Bronchial epithelial cell (primary cell): ENCODE results near the gene TTC7B. TPM values are rescaled to one million over a fixed set of nuclear protein-coding genes. Genes with fewer than 3 reads are reported as not detected.

Source experiments
- DNase-seq: peaks from one replicate; pipeline ENCODE4 v3.0.0-alpha.2; 2010; ENCODE audit warnings: low read depth
- FAIRE-seq: peaks from 2 replicates; lab custom pipeline; 2011; peaks lifted over from hg19 to GRCh38; lab: Jason Lieb, UNC
- H3K27me3 ChIP-seq: 2 replicates; pipeline ENCODE4 v1.5.1; 2011; ENCODE audit warnings: low read length; ENCODE audit not compliant: control insufficient read depth, insufficient read depth
- H3K36me3 ChIP-seq: 2 replicates; pipeline ENCODE4 v1.5.1; 2011; ENCODE audit warnings: low read length; ENCODE audit not compliant: control insufficient read depth, insufficient read depth
- H3K4me3 ChIP-seq: 2 replicates; pipeline ENCODE4 v1.5.1; 2011; ENCODE audit warnings: mild to moderate bottlenecking, low read depth, low read length, control low read depth
- CTCF ChIP-seq: IDR thresholded peaks from 2 replicates; pipeline ENCODE4 v1.5.1; 2011; ENCODE audit warnings: mild to moderate bottlenecking, moderate library complexity, low read length, control low read depth, inconsistent platforms; ENCODE audit not compliant: insufficient read depth, severe bottlenecking
- total RNA-seq: library from RNA; depleted of rRNA; stranded (reverse); fragments of >200 nt; gene quantifications from 2 replicates; pipeline ENCODE4 v1.2.1, GENCODE V29; 2014

TTC7B gene
- total RNA-seq, 1 donor from 2014 or later: 2.9 TPM

- no peak for TF ChIP-seq CTCF
- Histone ChIP-seq H3K4me3 (no peak overlapping the region), H3K27me3 (no peaks in the 10 kb centered on the region), H3K36me3 (no peaks in the 10 kb centered on the region)
- FAIRE-seq (no peak), DNase-seq (no peak)
Measured at GRCh38 chr14:90691627-90692026, 124.6 kb downstream of the TTC7B start.

- H3K27me3 ChIP-seq: no peaks in the 10 kb centered on the region
- no peaks in the 10 kb centered on the region for H3K36me3 ChIP-seq
- no peak for TF ChIP-seq CTCF
- no peak overlapping the region for H3K4me3 ChIP-seq
- FAIRE-seq (no peak), DNase-seq (no peak)
Measured at GRCh38 chr14:90687680-90688079, 128.6 kb downstream of the TTC7B start.

GRCh38 chr14:90682615-90683014, 133.6 kb downstream of the TTC7B start:
- no peak for FAIRE-seq
- H3K4me3 ChIP-seq: no peak overlapping the region
- no peak for TF ChIP-seq CTCF
- DNase-seq: no peak
- H3K36me3 ChIP-seq: no peaks in the 10 kb centered on the region
- H3K27me3 ChIP-seq: no peaks in the 10 kb centered on the region

GRCh38 chr14:90681929-90682328, 134.3 kb downstream of the TTC7B start:
- peak; percentile 98 for DNase-seq
- Histone ChIP-seq H3K36me3 (no peaks in the 10 kb centered on the region), H3K4me3 (no peak overlapping the region), H3K27me3 (no peaks in the 10 kb centered on the region)
- no peak for TF ChIP-seq CTCF
- FAIRE-seq: peak; percentile 98

- Histone ChIP-seq H3K27me3 (no peaks in the 10 kb centered on the region), H3K4me3 (no peak overlapping the region), H3K36me3 (no peaks in the 10 kb centered on the region)
- peak; percentile 64 for DNase-seq
- peak; percentile 77 for FAIRE-seq
- no peak for TF ChIP-seq CTCF
Measured at GRCh38 chr14:90678846-90679362, 137.3 kb downstream of the TTC7B start.

- DNase-seq: peak; percentile 67
Measured at GRCh38 chr14:90678420-90678819, 137.8 kb downstream of the TTC7B start.

More at GRCh38 chr14:90678420-90678819, 137.8 kb downstream of the TTC7B start:
- TF ChIP-seq CTCF: no peak
- no peaks in the 10 kb centered on the region for H3K27me3 ChIP-seq
- FAIRE-seq: no peak
- H3K4me3 ChIP-seq: no peak overlapping the region
- no peaks in the 10 kb centered on the region for H3K36me3 ChIP-seq
